NB4 (cell line): ENCODE data around the gene SRMS.

Source experiments
- MYC ChIP-seq: IDR thresholded peaks from 2 replicates; pipeline ENCODE4 v1.6.1; 2011; ENCODE audit warnings: low read depth, low read length
- POLR2A ChIP-seq: IDR thresholded peaks from 2 replicates; pipeline ENCODE4 v1.6.1; 2011; ENCODE audit warnings: mild to moderate bottlenecking; ENCODE audit not compliant: insufficient read length; ENCODE audit errors: extremely low read depth
- TF ChIP-seq, protein P1 (sequence below): IDR thresholded peaks from one replicate; pipeline ENCODE4 v1.5.1; 2012; ENCODE audit warnings: low read depth, low read length
- TF ChIP-seq, protein P2 (sequence below): IDR thresholded peaks from 2 replicates; pipeline ENCODE4 v1.6.1; 2011; ENCODE audit warnings: low read depth, low read length

DNA sequence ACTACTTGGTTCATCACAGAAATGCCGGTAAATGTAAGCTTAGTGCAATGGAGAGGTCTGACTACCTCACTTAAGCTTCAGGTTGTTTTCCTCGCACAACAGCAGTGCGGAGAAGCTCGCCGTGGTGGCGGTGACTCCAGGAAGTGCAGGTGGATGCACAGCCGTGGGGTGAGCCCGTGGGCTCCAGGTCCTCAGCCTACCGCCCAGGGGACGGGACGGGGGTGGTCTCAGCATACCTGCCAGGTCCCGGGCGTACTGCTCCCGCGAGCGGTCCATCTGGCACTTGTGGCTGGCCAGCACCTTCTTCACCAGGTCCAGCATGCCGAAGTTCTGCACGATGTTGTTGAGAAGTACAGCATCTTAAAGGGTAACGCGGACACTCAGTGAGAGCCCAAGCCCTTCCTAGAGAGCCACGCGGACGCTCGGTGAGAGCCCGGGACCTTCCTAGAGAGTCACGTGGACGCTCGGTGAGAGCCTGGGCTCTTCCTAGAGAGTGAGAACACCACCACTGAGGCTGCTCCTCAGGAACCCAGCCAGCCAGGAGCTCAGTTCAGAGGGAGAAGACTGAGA lies 44.3 kb upstream of the SRMS start:
- TF ChIP-seq, protein P1, sequence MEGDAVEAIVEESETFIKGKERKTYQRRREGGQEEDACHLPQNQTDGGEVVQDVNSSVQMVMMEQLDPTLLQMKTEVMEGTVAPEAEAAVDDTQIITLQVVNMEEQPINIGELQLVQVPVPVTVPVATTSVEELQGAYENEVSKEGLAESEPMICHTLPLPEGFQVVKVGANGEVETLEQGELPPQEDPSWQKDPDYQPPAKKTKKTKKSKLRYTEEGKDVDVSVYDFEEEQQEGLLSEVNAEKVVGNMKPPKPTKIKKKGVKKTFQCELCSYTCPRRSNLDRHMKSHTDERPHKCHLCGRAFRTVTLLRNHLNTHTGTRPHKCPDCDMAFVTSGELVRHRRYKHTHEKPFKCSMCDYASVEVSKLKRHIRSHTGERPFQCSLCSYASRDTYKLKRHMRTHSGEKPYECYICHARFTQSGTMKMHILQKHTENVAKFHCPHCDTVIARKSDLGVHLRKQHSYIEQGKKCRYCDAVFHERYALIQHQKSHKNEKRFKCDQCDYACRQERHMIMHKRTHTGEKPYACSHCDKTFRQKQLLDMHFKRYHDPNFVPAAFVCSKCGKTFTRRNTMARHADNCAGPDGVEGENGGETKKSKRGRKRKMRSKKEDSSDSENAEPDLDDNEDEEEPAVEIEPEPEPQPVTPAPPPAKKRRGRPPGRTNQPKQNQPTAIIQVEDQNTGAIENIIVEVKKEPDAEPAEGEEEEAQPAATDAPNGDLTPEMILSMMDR = no peak
- TF ChIP-seq POLR2A (no peak), MYC (no peak)
- TF ChIP-seq, protein P2, sequence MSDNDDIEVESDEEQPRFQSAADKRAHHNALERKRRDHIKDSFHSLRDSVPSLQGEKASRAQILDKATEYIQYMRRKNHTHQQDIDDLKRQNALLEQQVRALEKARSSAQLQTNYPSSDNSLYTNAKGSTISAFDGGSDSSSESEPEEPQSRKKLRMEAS = no peak
